ENCODE measurements around the gene EML6. TPM values are rescaled to one million over a fixed set of nuclear protein-coding genes. Genes with fewer than 3 reads are reported as not detected.

EML6 gene
- polyA plus RNA-seq, 1 of the 3 experiments (the other 2 are of a cell fraction) = 1.1 TPM

GRCh38 chr2:55011831-55012671 is 288.6 kb downstream of the EML6 start:
- peaks cover 4 to 38% of the 10 kb centered on the region in 2 experiments for H3K36me3 ChIP-seq (replicated peaks in 1 of 2; ENCODE audit: control insufficient read depth in 1 of 2, insufficient read depth in 2 of 2, low read length in 1 of 2)

More at GRCh38 chr2:55011831-55012671, 288.6 kb downstream of the EML6 start:
- Histone ChIP-seq H3F3A (replicated peaks; ENCODE audit: insufficient read depth) (peaks cover 49% of the 10 kb centered on the region), H3K27ac (ENCODE audit: low read depth in 2 of 2, low read length in 1 of 2) (peak overlapping the region; percentile 11 to 30; a peak in 2 of 4 replicates), H2AFZ (ENCODE audit: low read depth) (no peak overlapping the region), H3K4me1 (ENCODE audit: control insufficient read depth in 1 of 2, insufficient read depth in 2 of 2, low read depth in 1 of 2, low read length in 1 of 2) (peaks cover 25 to 72% of the 10 kb centered on the region in 2 experiments; a peak in 3 of 4 replicates), H3K9me2 (no peaks in the 10 kb centered on the region), H3K27me3 (ENCODE audit: insufficient read depth) (no peaks in the 10 kb centered on the region), H4K20me1 (ENCODE audit: insufficient read depth) (peaks cover 100% of the 10 kb centered on the region), H3K9ac (peak overlapping the region; percentile 6; the same call in 1 of the 2 replicates), H3K9me3 (no peaks in the 10 kb centered on the region), H3K4me2 (peak overlapping the region; percentile 29), H3K4me3 (ENCODE audit: low read depth in 2 of 2, low read length in 1 of 2) (no peak overlapping the region; a peak in 1 of 4 replicates), H3K79me2 (ENCODE audit: insufficient read depth) (peaks cover 100% of the 10 kb centered on the region)
- TF ChIP-seq SMC3 (IDR thresholded peaks at IDR 0.05; ENCODE audit: low read depth, low read length) (no peak), RCOR1 (IDR thresholded peaks at IDR 0.05; ENCODE audit: low read length) (no peak), EP300 (IDR thresholded peaks at IDR 0.05; ENCODE audit: borderline replicate concordance in 1 of 2, low read depth in 1 of 2, low read length in 1 of 2) (no peak), ZBTB33 (IDR thresholded peaks at IDR 0.05; ENCODE audit: borderline replicate concordance, low read depth) (no peak), GATA2 (CRISPR knock-in tag; IDR thresholded peaks at IDR 0.05) (no peak), PBX3 (IDR thresholded peaks at IDR 0.05) (no peak), RFX5 (IDR thresholded peaks at IDR 0.05; ENCODE audit: low read length) (no peak), FOXJ3 (CRISPR knock-in tag; IDR thresholded peaks at IDR 0.05) (no peak)
- POLR2A ChIA-PET = no interaction called here
- CTCF ChIA-PET = interaction anchor here (0.6 to 13.2 kb wide), 6 partner anchors 12 to 942 kb away, joined by 3 to 215 read pairs (median 6); no protein-coding TSS in a partner anchor
- DNase-seq = no peak
- 75% methylated on average over 6 of the region's 6 CpGs for WGBS (ENCODE audit: low lambda C conversion rate)

Measured in SK-N-SH (cell line).